Gastroesophageal sphincter (tissue), 3 donors: ENCODE measurements around the gene C19orf47.

Experiments used
- POLR2A ChIP-seq, 2 donors: fragments of 450-650 bp; IDR thresholded peaks; one replicate each; pipeline ENCODE4 v1.6.1; 2017; ENCODE audit warnings: antibody characterized with exemption in 2 of 2, mild to moderate bottlenecking in 2 of 2, moderate library complexity in 1 of 2
- POLR2AphosphoS5 ChIP-seq: sonication (generic); formaldehyde crosslinking; IDR thresholded peaks from one replicate; pipeline ENCODE4 v1.6.1; 2017; ENCODE audit warnings: antibody characterized with exemption
- TF ChIP-seq, protein P1 (sequence below), 4 experiments: fragments of 200-600 bp in 2 of 4; fragments of 450-650 bp in 2 of 4; sonication (generic) in 1 of 4; IDR thresholded peaks; one replicate each; pipeline ENCODE4 v1.5.1; 2017 to 2019; ENCODE audit warnings: antibody characterized with exemption in 4 of 4, mild to moderate bottlenecking in 2 of 4, moderate library complexity in 2 of 4

DNA sequence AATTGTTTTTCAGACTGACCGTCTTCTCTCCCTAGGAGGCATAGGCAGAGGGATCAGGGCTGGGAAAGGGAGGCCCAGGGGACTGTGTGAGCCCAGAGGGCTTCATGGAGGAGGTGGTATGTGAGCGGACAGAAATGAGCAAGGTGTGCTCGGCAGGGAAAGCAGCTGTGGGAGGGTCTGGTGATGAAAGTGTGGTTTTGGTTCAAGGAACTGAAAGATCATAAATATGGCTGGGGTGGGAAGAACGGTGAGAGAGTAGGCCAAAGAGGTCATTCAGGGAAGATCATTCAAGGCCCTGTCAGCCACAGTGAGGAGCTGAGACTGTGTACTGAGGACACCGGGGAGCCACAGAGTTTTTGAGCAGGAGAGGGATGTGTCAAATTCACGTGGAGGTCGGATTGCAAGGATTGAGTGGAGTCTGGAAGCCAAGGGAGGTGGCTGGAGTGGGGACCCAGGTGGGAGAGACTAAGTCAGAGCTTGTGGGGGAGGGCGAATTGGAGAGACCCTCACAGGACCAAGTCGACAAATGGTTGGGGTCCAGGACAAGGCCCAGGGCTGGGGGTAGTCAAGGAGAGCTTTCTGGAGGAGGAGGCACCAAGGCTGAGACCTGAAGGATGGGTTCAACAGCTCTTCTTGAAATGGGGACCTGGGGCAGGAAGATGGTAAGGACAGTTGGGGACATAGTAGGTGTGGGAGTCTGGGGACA is 7.9 kb upstream of the C19orf47 start:
- TF ChIP-seq, protein P1, sequence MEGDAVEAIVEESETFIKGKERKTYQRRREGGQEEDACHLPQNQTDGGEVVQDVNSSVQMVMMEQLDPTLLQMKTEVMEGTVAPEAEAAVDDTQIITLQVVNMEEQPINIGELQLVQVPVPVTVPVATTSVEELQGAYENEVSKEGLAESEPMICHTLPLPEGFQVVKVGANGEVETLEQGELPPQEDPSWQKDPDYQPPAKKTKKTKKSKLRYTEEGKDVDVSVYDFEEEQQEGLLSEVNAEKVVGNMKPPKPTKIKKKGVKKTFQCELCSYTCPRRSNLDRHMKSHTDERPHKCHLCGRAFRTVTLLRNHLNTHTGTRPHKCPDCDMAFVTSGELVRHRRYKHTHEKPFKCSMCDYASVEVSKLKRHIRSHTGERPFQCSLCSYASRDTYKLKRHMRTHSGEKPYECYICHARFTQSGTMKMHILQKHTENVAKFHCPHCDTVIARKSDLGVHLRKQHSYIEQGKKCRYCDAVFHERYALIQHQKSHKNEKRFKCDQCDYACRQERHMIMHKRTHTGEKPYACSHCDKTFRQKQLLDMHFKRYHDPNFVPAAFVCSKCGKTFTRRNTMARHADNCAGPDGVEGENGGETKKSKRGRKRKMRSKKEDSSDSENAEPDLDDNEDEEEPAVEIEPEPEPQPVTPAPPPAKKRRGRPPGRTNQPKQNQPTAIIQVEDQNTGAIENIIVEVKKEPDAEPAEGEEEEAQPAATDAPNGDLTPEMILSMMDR (IDR thresholded peaks at IDR 0.05): no peak
- TF ChIP-seq POLR2A (IDR thresholded peaks at IDR 0.05): no peak
- TF ChIP-seq POLR2AphosphoS5: no peak
